ENCODE results near the gene NUTM2E.
"Not testable (repeated sequence)": the region's sequence is repeated elsewhere in the genome, so short reads cannot be mapped to it uniquely, and the experiment has no call there.

NUTM2E gene

DNA sequence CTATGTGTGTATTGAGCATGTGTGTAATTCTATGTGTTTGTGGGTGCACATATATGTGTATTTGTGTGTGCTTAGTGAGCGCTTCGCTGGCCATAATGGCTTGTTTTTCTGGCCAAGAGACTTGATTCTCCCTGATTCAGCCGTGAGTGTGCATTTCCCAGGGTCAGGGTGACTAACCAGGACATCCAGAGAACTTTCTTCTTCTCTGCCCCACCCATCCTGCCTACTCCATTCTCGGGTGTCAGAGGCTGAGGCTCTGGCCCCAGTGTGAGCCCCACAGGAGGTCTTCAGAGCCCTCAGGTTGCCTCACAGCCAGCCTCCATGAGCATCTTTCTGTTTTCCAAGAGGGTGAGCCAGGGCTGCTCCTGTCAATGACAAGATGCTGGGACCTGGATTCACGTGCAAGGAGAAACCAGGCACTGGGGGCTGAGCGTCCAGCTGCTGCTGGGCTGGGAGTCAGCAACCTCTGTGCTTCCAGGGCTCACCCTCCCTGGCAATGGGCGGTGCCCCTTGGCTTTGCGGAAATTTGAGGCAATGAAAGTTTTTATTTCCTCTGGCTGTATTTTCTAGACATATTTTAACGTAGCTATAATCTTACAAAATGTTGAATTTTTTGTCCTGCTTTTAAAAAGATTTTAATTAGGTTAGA lies 40.5 kb downstream of the NUTM2E start:
- WGBS (ENCODE audit: insufficient coverage, insufficient read length): no CpG with 5 or more reads among the region's 9 CpGs
- not testable (repeated sequence) for H3K27me3 ChIP-seq (ENCODE audit: control insufficient read depth, insufficient read depth, low read length); H3K27ac ChIP-seq (ENCODE audit: low read length); DNase-seq (ENCODE audit: low read depth, low spot score); H3K4me1 ChIP-seq (ENCODE audit: control insufficient read depth, insufficient read depth, low read length); H3K4me3 ChIP-seq (ENCODE audit: low read length); H3K9me3 ChIP-seq (ENCODE audit: control insufficient read depth, insufficient read depth, low read length); H3K36me3 ChIP-seq (ENCODE audit: control insufficient read depth, insufficient read depth, low read length)

DNA sequence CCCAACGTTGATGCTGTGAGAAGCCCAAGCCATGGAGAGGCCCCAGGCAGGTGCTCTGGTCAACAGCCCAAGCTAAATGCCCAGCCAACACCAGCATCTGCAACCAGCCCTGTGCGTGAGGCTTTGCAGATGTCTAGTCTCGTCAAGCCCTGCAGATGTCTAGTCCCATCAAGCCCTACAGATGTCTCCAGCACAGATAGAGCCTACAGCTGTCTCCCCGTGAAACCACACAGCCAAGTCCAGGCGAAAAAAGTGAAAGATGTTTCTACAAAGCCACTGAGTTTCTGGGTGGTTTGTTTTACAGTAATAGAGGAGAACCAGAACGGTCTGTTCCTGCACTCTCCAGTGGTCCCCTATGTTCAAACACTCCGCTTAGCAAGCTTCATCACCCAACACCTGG lies 41.5 kb downstream of the NUTM2E start:
- H3K9me3 ChIP-seq (ENCODE audit: control insufficient read depth, insufficient read depth, low read length); H3K4me1 ChIP-seq (ENCODE audit: control insufficient read depth, insufficient read depth, low read length); H3K36me3 ChIP-seq (ENCODE audit: control insufficient read depth, insufficient read depth, low read length); DNase-seq (ENCODE audit: low read depth, low spot score); H3K4me3 ChIP-seq (ENCODE audit: low read length); H3K27ac ChIP-seq (ENCODE audit: low read length); H3K27me3 ChIP-seq (ENCODE audit: control insufficient read depth, insufficient read depth, low read length): not testable (repeated sequence)
- no CpG with 5 or more reads among the region's 7 CpGs for WGBS (ENCODE audit: insufficient coverage, insufficient read length)

DNA sequence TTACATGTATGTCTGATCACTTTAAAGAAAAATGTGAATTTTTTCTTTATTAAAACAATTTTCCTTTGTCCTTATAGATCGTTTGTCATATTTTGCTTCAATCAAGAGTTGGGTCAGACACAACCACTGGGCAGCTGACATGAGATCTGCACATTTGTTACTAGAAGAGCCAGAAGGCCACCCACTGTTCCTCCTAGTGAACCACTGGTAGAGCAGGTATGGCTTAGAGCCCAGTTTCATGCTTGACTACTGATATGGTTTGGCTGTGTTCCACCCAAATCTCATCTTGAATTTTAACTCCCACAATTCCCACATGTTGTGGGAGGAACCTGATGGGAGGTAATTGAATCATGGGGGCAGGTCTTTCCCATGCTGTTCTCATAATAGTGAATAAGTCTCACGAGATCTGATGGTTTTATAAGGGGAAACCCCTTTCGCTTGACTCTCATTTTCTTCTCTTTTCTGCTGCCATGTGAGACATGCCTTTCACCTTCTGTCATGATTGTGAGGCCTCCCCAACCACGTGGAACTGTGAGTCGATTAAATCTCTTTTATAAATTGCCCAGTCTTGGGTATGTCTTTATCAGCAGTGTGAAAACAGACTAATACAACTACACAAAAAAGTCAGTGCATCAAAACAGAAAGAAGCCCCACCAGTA lies 43.0 kb downstream of the NUTM2E start:
- not testable (repeated sequence) for H3K36me3 ChIP-seq (ENCODE audit: control insufficient read depth, insufficient read depth, low read length); DNase-seq (ENCODE audit: low read depth, low spot score); H3K4me3 ChIP-seq (ENCODE audit: low read length); H3K27ac ChIP-seq (ENCODE audit: low read length); H3K9me3 ChIP-seq (ENCODE audit: control insufficient read depth, insufficient read depth, low read length); H3K27me3 ChIP-seq (ENCODE audit: control insufficient read depth, insufficient read depth, low read length); H3K4me1 ChIP-seq (ENCODE audit: control insufficient read depth, insufficient read depth, low read length)
- WGBS (ENCODE audit: insufficient coverage, insufficient read length): no CpG with 5 or more reads among the region's 5 CpGs

DNA sequence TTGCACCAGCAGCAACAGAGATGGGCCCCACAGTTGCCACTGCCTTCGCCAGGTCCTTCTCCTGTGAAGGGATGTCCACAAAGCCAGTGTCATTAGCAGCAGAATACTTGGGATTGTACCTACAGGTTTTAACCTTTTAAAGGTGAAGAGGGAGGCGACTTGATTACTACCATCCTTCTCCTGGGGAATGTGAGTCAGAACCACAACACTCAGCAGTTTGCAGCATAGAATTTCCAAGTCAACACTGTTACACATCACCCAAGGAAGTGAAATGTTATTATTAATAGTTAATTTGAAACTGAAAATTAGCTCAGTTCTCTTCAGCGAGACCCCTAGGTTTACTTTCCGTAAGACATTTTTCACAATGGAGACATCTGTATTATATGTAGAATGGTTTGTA lies 45.2 kb downstream of the NUTM2E start:
- DNase-seq (ENCODE audit: low read depth, low spot score); H3K9me3 ChIP-seq (ENCODE audit: control insufficient read depth, insufficient read depth, low read length); H3K27ac ChIP-seq (ENCODE audit: low read length); H3K4me3 ChIP-seq (ENCODE audit: low read length); H3K4me1 ChIP-seq (ENCODE audit: control insufficient read depth, insufficient read depth, low read length); H3K27me3 ChIP-seq (ENCODE audit: control insufficient read depth, insufficient read depth, low read length); H3K36me3 ChIP-seq (ENCODE audit: control insufficient read depth, insufficient read depth, low read length): not testable (repeated sequence)
- no CpG with 5 or more reads among the region's 4 CpGs for WGBS (ENCODE audit: insufficient coverage, insufficient read length)
